ENCODE results near the gene OR10Z1.

Gene OR10Z1

DNA sequence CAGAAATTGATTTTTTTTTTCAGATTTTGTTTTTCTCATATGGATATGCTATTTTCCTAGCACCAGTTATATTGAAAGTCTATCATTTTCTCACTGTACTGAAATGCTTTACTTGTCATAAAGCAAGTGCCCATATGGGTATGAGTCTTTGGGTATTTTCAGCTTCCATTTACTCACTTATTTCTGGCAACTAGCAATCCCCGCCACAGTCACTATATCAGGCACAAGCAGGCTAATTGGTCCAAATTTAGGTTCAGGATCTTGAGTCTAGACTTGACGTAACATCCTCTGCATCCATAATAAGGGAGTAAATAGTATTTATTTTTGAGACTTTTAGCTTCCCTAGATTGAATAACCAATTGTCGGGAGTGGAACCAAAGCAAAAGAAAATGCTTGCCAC, 27.5 kb upstream of the OR10Z1 start:
- no peak overlapping the region for H3K4me3 ChIP-seq (ENCODE audit: control insufficient read depth, low read depth, low read length)
- TF ChIP-seq, protein P1, sequence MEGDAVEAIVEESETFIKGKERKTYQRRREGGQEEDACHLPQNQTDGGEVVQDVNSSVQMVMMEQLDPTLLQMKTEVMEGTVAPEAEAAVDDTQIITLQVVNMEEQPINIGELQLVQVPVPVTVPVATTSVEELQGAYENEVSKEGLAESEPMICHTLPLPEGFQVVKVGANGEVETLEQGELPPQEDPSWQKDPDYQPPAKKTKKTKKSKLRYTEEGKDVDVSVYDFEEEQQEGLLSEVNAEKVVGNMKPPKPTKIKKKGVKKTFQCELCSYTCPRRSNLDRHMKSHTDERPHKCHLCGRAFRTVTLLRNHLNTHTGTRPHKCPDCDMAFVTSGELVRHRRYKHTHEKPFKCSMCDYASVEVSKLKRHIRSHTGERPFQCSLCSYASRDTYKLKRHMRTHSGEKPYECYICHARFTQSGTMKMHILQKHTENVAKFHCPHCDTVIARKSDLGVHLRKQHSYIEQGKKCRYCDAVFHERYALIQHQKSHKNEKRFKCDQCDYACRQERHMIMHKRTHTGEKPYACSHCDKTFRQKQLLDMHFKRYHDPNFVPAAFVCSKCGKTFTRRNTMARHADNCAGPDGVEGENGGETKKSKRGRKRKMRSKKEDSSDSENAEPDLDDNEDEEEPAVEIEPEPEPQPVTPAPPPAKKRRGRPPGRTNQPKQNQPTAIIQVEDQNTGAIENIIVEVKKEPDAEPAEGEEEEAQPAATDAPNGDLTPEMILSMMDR (IDR thresholded peaks at IDR 0.05; ENCODE audit: control insufficient read depth, insufficient read depth, low read depth, low read length, missing control alignments): no peak
- DNase-seq (ENCODE audit: low read depth): no peak

DNA sequence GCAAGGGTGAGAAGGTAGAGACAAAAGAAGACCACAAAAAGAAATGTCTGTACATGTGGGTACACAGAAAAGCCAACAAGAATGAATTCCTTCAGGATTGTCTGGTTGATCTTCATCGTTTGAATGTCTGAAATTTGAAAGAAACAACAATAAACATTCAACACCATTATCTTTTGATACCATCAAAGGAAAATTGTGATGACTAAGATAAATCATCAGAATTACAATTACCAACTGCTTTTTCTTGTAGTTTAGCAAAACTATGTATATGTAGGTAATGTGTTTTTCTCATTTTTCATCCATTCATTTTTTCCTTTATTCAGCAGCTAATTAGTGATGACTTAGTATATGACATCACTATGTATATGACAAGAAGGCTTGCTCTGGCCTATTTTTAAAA, 25.3 kb upstream of the OR10Z1 start, which contains the start of gene OR10X1:
TSS of gene OR10X1 (minus strand) at position 167 of the 400 bp plus-strand sequence. CDS start at position 167, 0 bp downstream.
- H3K4me3 ChIP-seq (ENCODE audit: control insufficient read depth, low read depth, low read length): no peak within 1 kb of the TSS
- TF ChIP-seq, protein P1 (IDR thresholded peaks at IDR 0.05; ENCODE audit: control insufficient read depth, insufficient read depth, low read depth, low read length, missing control alignments): no peak
- no peak for DNase-seq (ENCODE audit: low read depth)

DNA sequence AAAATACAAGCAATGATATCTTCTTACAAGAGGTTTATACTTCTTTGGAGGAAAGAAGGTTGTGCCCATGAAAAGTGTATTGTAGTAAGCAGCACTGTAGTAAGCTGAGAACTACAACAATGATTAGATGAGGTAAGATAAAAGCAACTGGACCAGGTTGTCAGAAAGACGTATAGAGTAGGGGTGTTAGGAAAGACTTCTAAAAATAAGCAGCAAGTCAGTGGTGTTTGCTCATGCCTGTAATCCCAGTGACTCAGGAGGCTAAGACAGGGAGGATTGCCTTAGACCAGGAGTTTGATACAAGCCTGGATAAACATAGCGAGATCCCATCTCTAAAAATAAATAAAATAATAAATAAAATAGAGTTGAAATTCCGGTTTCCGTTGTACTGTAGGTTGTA, 21.1 kb upstream of the OR10Z1 start:
- H3K4me3 ChIP-seq (ENCODE audit: control insufficient read depth, low read depth, low read length): no peak overlapping the region
- TF ChIP-seq, protein P1 (IDR thresholded peaks at IDR 0.05; ENCODE audit: control insufficient read depth, insufficient read depth, low read depth, low read length, missing control alignments): no peak
- no peak for DNase-seq (ENCODE audit: low read depth)

DNA sequence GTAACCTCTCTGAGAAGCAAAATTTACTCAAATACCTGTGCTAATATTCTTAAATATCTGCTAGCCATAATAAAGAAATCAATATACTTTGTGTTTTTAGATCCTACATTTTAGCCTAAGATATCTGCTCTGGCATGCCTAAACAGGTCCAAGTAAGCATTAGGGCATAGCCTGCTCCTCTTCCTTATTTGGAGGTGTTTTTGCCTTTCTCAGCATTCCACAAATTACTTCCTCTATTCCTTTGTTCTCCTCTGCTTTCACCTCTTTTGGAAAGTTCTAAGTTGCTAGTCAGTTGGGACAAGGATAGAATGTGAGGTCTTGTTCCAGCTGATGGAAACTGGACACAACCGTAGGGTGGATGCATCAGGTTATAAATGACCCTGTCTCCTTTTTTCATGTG, 18.1 kb upstream of the OR10Z1 start:
- no peak for DNase-seq (ENCODE audit: low read depth)
- no peak overlapping the region for H3K4me3 ChIP-seq (ENCODE audit: control insufficient read depth, low read depth, low read length)
- TF ChIP-seq, protein P1 (IDR thresholded peaks at IDR 0.05; ENCODE audit: control insufficient read depth, insufficient read depth, low read depth, low read length, missing control alignments): no peak

DNA sequence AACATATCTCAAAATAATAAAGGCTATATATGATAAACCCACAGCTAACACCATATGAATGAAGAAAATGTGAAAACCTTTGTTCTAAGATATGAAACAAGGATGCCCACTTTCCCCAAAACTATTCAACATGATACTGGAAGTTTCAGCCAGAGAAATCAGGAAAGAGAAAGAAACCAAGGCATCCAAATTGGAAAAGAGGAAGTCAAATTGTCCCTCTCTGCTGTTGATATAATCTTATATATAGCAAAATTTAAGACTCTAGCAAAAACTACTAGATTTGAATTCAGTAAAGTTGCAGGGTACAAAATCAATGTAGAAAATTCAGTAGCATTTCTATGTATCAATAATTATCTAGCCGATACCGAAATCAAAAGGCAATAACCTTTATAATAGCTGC, 4.3 kb upstream of the OR10Z1 start:
- TF ChIP-seq, protein P1 (IDR thresholded peaks at IDR 0.05; ENCODE audit: control insufficient read depth, insufficient read depth, low read depth, low read length, missing control alignments): no peak
- H3K4me3 ChIP-seq (ENCODE audit: control insufficient read depth, low read depth, low read length): no peak overlapping the region
- no peak for DNase-seq (ENCODE audit: low read depth)

DNA sequence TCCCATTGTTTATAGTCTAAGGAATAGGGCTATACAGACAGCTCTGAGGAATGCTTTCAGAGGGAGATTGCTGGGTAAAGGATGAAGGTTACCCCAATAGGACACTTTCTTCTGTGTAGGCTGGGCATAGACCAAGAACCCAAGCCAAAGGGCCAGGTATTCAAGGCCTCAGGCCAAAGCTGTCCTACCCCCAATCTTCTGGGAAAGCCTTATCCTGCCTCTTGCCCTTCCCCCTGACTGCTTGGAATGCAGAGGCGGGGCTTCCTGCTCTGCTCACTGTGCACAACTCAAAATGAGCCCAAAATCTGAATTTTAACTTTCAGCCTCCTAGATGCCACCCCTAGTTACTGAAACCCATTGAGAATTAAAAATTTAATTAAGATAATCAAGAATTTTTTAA, 2.2 kb downstream of the OR10Z1 start:
- TF ChIP-seq, protein P1 (IDR thresholded peaks at IDR 0.05; ENCODE audit: control insufficient read depth, insufficient read depth, low read depth, low read length, missing control alignments): no peak
- no peak for DNase-seq (ENCODE audit: low read depth)
- H3K4me3 ChIP-seq (ENCODE audit: control insufficient read depth, low read depth, low read length): no peak overlapping the region

DNA sequence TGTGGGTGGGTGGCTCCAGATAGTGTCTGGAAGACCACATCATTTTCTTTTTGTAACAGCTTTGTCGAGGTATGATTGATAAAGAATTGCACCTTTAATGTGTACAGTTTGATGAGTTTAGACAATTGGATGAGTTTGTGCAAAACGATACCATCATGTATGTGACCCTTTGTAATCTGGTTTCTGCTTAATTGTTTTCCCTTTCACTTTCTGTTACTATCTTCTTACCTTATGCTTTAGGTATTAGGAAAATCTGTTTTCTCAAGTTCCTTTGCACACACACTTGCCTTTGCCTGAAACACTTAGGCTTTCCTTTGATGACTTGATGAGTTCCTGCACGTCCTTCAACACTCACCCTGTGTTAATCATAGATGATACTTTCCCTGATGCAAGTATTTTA, 6.8 kb downstream of the OR10Z1 start:
- no peak overlapping the region for H3K4me3 ChIP-seq (ENCODE audit: control insufficient read depth, low read depth, low read length)
- TF ChIP-seq, protein P1 (IDR thresholded peaks at IDR 0.05; ENCODE audit: control insufficient read depth, insufficient read depth, low read depth, low read length, missing control alignments): no peak
- no peak for DNase-seq (ENCODE audit: low read depth)
